GM19438 (cell line): ENCODE data around the gene OR2T8.

Experiments
- ATAC-seq: cut with Tn5 transposase; IDR thresholded peaks from one replicate; pipeline ENCODE4 v1.9.1; 2021; ENCODE audit warnings: low read depth; ENCODE audit not compliant: unreplicated experiment

OR2T8 gene

DNA sequence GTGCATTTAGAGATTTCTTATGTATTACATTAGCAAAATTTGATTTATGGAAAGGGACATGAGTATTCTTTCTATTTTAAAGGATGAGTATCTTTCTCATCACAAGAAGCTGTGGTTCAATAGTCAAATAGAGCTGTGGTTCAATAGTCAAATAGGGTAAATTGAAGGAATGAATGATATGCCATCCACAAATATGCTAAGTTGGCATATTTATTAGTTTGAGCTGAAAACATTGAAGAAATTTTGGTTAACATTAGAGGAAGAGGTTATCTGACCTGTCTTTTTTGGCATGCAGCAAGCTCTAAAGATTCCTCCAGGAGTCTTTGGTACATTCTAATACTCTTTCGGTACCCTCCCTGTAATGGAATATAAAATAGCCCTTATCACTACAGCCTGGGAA is 33.4 kb downstream of the OR2T8 start:
- ATAC-seq = no peak

- no peak for ATAC-seq
Measured at GRCh38 chr1:247961791-247962190, 41.7 kb downstream of the OR2T8 start.

- ATAC-seq = no peak
Measured at GRCh38 chr1:247962911-247963588, 43.0 kb downstream of the OR2T8 start.

DNA sequence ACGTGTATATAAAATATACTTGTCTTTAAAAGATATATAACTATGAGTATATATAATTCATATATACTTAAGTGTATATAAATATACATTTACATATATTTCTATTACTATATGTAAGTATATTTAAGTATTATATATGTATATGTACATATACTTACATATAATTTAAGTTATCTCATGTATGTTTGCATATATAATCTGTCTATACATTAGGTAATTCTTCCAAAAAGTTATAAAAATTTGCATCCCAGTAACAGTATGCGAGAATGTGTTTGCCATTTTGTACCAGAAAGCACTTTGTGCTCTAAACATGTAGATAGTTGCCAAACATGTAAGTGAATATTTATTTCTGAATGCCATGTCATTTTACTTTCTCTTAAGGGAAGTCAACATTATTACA is 44.9 kb downstream of the OR2T8 start, which contains the start of gene OR2AK2:
Gene OR2AK2, plus strand, starts transcription at position 301 of the 400 bp plus-strand sequence. CDS start 144 bp downstream, outside the sequence.
- ATAC-seq = no peak

DNA sequence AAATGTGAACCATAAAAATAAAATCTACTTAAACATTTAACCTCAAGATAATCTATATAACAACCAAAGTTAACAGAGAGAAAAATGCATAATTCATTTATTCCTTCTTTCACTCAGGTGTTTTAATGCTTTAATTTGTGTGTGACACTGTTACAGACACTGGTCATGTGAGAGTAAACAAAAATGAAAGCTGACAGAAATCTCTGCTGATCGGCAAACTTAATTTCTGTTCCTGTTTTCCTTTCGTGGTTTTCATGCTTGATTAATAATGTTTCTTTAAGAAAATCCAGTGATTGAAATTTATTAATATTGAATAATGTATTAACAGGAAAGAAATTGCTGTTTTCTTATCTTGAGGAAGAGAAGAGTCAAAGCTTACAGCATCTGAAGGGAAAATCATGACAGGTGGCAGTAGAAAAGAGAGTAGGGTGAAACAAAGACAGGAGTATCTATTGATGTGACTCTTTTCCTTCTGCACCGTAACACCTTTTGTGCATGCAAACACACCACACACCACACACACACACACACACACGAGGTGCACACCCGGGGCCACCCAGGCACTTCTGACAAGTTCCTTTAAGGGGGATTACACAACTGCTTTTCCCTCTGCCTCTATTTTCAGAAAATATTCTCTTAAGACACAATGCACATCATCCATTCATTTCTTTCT is 46.6 kb downstream of the OR2T8 start:
- peak; percentile 72 for ATAC-seq
